GM19463 (cell line): Measurements from ENCODE around the gene C12orf57.

Experiments used
- ATAC-seq: cut with Tn5 transposase; IDR thresholded peaks from one replicate; pipeline ENCODE4 v1.9.1; 2021; ENCODE audit warnings: mild to moderate bottlenecking, moderate library complexity; ENCODE audit not compliant: unreplicated experiment

The C12orf57 gene

DNA sequence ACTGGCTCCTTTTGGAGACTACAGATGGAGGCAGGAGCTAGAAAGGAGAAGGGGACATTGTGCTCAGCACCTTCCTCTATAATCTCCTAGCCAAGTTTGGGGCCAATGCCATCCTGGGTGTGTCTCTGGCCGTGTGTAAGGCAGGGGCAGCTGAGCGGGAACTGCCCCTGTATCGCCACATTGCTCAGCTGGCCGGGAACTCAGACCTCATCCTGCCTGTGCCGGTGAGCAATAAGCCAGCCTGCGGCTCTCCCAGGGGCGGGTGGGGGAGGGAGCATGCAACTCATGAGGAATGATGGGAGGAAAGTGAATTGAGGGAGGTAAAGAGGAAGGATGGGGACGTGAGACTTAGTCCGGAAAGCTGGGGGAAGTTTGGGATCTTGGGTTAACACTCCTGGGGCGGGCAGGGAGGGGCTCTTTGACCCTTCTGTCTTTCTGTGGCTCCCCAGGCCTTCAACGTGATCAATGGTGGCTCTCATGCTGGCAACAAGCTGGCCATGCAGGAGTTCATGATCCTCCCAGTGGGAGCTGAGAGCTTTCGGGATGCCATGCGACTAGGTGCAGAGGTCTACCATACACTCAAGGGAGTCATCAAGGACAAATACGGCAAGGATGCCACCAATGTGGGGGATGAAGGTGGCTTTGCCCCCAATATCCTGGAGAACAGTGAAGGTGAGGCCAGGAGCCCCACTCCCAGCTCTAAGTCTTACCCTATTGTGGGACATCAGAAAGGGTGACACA, 26.2 kb upstream of the C12orf57 start:
- ATAC-seq: no peak

DNA sequence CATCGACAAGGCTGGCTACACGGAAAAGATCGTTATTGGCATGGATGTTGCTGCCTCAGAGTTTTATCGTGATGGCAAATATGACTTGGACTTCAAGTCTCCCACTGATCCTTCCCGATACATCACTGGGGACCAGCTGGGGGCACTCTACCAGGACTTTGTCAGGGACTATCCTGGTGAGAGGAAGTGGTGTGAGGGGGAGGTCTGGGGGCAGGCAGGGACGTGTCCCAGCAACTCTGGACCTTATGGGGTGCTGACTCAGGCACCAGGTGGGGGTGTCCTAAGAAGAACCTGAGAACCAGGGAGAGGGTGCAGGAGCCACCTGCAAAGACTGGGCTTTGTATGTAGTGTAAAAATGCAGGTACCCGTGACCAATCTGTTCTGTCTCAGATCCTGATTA, 24.2 kb upstream of the C12orf57 start:
- no peak for ATAC-seq

DNA sequence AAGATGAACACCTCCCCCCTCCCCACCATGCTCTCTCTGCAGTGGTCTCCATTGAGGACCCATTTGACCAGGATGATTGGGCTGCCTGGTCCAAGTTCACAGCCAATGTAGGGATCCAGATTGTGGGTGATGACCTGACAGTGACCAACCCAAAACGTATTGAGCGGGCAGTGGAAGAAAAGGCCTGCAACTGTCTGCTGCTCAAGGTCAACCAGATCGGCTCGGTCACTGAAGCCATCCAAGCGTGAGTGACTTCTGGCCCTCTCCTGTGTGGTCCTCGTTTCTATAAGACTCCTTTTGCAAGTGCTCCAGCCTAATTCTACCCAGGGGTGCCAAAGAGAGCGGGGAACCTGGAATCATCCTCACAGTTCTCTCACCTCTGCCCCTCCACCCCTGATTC, 22.3 kb upstream of the C12orf57 start:
- ATAC-seq: no peak

DNA sequence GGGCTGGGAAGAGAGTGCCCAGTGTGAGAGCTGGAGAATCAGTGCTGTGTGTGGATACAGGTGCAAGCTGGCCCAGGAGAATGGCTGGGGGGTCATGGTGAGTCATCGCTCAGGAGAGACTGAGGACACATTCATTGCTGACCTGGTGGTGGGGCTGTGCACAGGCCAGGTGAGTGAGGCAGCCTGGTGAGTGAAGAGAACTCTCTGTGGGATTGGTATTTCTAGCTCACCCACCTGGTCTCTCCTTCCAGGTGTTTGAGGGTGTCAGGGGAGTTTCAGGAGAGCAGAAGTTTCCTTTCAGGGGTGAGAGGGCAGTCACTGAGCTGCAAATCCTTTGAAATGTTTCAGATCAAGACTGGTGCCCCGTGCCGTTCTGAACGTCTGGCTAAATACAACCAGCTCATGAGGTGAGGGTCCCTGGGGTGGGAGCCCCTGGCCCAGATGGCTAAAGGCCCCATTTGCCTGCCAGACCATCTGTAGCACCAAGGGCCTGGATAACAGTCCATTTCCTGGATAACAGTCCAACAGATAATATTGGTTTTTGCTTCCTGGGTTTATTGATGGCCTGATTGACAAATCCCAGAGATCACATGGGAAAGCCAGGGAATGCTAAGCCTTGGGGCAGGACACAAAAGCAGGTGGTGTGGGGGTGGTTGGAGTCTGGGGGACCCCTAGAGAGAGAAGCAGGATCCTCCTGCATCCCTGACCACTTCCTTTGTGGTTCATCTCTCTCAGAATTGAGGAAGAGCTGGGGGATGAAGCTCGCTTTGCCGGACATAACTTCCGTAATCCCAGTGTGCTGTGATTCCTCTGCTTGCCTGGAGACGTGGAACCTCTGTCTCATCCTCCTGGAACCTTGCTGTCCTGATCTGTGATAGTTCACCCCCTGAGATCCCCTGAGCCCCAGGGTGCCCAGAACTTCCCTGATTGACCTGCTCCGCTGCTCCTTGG, 21.6 kb upstream of the C12orf57 start:
- no peak for ATAC-seq

DNA sequence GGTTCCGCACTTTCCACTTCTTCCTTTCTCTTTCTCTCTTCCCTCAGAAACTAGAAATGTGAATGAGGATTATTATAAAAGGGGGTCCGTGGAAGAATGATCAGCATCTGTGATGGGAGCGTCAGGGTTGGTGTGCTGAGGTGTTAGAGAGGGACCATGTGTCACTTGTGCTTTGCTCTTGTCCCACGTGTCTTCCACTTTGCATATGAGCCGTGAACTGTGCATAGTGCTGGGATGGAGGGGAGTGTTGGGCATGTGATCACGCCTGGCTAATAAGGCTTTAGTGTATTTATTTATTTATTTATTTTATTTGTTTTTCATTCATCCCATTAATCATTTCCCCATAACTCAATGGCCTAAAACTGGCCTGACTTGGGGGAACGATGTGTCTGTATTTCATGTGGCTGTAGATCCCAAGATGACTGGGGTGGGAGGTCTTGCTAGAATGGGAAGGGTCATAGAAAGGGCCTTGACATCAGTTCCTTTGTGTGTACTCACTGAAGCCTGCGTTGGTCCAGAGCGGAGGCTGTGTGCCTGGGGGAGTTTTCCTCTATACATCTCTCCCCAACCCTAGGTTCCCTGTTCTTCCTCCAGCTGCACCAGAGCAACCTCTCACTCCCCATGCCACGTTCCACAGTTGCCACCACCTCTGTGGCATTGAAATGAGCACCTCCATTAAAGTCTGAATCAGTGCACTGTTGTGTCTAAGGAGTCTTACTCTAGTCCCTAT, 20.7 kb upstream of the C12orf57 start:
- no peak for ATAC-seq

DNA sequence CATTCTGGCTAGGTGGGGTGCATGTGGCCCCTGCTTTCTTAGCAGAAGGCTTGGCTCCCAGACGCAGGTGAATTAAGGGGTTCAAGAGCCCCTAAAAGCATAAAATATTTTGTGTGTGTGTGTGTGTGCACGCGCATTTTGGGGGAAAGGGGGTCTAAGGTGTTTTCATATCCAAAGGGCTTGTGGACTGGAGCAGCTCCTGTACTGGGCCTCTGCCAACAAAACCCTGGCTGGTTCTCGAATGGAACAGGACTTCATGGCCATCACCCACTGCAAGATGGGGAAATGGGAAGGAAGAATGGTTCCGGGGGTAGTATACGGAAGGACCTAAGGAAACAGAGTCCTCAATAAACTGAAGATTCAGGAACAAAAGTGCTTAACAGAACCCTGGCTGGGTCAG, 20.0 kb upstream of the C12orf57 start:
- no peak for ATAC-seq

DNA sequence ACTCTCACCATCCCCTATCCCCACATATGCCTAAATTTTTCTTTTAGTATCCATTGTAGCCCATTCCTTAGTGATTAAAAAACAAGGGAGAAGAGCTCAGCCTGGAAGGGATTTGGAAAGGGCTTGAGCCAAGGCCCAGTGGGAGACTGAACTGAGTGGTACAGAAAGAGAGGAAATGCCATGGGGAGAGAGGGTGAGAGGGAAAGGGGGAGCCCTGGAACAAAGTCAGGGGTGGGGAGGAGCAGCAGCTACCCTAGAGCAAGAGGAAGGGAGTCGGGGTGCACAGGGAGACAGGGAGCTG, 18.6 kb upstream of the C12orf57 start:
- no peak for ATAC-seq

DNA sequence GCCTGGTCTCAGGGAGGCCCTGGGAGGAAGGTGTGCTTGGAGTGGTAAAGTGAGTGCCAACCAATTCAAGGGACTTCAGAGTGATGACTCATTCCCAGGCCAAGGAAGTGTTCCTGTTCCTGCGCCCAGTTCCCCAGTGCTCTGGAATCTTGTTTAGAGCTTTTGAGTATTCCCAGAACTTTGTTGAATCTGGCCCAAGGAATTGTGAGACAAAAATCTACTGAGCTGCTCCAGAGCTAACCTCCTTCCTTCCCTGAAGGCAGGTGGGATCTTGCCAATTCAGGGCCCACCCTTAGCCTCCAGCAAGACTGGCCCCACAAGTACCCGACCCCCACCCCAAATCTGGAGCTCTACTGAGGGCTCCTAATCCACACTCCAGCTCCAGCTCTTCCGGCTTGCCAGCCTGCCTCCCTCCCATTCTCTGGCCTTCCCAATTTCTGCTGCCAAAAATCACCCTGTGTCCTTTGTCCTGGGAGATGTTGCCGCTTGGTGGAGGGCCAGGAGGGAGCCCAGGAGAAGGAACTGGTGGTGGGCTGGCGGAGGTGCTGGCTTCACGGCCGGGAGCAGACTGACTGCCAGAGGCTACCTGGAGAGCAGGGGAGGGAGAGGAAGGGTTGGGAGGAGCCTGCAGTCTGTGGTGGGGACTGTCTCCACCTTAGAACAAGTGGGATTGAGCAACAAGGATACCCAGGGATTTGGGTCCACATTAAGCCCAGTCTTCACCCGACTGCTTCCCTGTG, 18.1 kb upstream of the C12orf57 start:
- no peak for ATAC-seq

DNA sequence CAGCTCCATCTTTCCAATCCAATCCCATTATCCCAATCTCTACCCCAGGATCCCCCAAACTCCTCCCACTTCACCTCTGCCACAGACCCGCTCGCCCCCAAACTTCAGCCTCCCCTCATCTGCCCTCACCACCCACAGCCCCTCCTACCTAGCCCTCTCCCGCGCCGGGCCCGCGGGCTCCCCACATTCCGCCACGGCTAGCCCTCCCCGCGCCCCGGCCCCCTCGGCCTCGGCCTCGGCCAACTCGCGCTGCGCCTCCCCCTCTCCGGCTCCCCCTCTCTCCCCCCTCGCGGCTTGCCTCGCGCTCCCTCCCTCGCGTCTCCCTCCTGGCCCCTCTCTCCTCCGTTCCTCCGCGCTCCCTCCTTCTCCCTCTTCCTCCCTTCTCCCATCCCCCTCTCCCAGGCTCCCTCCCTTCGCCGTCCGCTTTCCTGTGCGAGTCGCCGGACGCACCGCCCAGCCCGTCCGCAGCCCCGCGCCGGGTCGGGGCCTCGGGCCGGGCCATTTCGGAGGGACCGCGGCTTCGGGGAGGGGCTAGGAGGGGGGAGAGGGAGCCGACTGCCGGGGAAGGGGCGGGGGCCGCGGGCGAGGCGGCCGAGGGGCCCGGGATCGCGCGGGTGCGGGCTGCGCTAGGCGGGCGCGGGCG, 16.3 kb upstream of the C12orf57 start, which contains the start of gene ATN1:
Gene ATN1, plus strand, starts transcription at position 581 of the 643 bp plus-strand sequence. CDS start 6,043 bp downstream, outside the sequence.
- ATAC-seq: no peak

DNA sequence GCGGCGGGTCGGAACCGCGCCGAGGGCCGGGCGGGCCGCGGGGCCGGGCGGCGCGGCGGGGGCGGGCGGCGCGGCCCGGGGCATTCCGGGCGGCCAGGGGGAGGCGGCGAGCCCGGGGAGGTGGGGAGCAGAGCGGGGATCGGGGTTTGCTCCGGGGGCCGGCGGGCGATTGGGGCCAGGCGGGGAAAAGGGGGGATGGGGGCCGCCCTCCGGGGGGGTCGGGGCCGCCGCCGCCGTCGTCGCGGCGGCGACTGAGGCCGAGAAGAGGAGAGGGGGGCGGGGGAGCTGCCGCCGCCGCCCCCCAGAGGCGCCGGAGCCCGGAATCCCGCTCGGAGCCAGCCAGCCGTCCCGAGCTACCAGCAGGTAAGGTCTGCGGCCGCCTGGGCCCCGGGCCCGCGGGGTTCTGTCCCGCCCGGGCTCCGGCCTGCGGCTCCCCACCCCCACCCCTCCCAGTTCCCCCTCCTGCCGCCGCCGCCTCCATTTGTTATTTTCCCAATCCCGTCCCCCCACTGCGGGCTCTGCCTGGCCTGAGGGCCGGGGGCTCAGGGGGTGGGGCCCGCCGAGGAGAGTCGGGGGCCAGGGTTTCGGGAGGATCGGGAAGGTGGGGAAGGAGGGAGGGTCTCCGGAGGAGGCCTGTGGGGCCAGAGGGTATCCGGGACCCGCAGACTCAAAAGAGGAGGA, 15.7 kb upstream of the C12orf57 start:
- no peak for ATAC-seq

DNA sequence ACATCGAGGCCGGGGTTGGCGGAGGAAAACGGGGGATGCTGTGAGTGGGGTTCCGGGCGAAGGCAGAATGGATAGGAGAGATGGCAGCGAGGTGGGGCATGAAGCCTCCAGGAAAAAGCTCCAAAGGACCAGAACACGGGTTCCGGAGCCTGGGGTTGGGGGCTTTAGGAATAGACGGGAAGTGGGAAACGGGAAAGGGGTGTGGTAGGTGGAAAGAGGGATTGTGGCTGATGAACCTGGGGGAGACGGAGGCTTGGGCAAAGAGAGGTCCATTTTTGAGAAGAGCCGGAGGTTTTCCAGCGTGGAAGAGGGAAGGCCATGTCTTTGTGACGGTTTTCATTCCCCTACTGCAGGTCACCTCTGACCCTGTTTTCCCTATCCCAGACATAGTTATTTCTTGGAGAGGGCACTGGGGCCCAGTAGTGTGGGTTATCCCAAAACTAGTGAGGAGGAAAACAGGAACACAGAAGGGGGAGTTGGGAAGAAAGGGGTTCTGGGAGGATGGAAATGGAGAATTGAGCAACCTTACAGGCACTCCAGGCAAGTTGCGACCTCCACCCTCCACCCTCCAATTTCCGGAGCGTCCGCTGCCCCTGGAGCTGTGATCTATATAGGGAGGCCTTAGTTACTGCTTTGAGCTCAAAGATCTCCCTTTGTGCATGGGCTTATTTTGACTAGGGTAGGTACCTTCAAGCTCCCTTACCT, 15.0 kb upstream of the C12orf57 start:
- no peak for ATAC-seq

DNA sequence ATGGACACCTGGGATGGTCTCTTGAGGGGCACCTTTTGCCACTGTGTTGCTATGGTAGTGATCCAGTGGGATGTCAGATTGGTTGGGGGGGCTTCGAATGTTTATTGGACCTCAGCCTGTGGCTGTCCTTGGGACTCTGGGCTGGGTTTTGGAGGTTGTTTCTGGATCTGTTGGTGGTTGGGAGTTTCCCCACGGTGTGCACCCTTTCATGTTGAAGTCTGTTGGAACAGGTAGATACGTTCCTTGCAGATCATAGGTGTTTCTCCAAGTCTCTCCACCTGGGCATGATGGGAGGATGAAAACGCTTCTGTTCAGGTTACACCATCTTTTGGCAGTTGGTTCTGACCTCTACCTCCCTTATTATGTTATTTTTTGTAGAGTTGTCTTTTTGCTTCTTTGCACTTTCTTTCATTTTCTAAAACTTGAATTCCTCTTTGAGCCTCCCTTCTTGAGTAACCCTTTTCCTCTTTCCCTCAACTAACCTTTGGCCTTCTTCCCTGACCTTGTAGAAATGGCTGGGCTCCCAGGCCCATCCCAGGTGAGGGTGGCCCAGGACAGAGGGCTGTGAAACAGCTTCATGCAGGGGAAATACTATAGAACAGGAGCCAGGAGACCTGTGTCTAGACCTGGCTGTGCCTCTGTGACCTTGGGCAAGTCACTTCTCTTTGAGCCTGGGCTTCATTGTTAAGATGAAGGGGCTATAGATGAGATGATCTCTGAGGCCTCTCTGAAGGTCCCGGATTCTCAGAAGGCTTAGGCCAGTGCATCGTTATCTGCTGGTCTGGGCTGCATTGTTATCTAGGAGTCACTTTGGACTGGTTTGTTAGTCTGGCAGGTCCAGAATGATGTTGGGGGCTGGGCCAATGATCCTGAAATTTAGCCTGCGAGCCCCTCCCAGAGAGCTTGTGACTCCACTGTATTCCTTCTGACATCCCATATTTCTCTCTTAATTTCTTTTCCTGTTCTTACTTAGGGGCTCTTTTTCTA, 14.1 kb upstream of the C12orf57 start:
- no peak for ATAC-seq

DNA sequence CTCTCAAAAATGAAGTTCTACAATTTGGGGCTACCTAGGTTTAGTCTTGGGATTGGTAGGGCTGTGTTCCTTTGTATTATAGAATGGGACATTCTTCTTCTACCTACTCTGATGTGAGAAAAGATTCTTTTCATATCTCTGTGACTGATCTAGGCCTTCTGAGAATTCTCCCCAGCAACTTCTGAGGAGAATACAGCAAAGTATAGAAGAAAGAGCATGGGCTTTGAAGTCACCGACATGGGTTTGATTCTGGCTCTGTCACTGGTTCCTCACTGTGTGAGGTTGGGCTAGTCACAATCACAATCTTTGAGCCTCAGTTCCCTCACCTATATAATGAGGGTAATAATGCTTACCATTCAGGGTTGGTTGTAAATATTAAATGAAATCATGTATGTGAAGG, 11.1 kb upstream of the C12orf57 start:
- no peak for ATAC-seq

DNA sequence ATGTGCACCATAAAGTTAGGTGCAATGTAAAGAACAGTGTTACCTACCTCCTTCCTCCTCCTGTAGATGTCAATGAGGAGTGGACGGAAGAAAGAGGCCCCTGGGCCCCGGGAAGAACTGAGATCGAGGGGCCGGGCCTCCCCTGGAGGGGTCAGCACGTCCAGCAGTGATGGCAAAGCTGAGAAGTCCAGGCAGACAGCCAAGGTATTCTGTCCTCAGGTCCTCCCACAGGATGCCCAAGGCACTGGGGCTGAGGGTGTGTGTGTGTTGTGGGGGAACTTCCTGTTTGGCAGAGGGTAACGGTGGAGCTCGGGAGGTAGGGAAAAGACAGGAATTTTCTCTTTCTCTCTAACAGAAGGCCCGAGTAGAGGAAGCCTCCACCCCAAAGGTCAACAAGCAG, 9.7 kb upstream of the C12orf57 start:
- ATAC-seq: no peak

DNA sequence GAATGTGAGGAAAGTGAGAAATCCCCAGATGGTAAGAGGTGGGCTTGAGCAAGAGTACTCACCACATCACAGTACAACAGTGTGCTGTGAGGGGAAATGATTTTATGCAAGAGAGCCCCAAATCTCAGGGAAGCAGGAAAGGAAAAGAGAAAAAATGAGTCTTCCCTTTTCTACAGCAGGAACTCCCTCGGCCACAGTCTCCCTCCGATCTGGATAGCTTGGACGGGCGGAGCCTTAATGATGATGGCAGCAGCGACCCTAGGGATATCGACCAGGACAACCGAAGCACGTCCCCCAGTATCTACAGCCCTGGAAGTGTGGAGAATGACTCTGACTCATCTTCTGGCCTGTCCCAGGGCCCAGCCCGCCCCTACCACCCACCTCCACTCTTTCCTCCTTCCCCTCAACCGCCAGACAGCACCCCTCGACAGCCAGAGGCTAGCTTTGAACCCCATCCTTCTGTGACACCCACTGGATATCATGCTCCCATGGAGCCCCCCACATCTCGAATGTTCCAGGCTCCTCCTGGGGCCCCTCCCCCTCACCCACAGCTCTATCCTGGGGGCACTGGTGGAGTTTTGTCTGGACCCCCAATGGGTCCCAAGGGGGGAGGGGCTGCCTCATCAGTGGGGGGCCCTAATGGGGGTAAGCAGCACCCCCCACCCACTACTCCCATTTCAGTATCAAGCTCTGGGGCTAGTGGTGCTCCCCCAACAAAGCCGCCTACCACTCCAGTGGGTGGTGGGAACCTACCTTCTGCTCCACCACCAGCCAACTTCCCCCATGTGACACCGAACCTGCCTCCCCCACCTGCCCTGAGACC, 8.2 kb upstream of the C12orf57 start:
- ATAC-seq: no peak

DNA sequence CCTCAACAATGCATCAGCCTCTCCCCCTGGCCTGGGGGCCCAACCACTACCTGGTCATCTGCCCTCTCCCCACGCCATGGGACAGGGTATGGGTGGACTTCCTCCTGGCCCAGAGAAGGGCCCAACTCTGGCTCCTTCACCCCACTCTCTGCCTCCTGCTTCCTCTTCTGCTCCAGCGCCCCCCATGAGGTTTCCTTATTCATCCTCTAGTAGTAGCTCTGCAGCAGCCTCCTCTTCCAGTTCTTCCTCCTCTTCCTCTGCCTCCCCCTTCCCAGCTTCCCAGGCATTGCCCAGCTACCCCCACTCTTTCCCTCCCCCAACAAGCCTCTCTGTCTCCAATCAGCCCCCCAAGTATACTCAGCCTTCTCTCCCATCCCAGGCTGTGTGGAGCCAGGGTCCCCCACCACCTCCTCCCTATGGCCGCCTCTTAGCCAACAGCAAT, 7.6 kb upstream of the C12orf57 start:
- no peak for ATAC-seq
